Body of pancreas (tissue), 4 donors: ENCODE results near the gene ZNHIT6. TPM values are rescaled to one million over a fixed set of nuclear protein-coding genes. Genes with fewer than 3 reads are reported as not detected.

Experiments used
- ATAC-seq: fragments of 150-250 bp; one replicate; pipeline ENCODE4 v1.9.1; 2016
- DNase-seq, 4 donors: peaks; one replicate each; pipeline ENCODE4 v3.0.0-alpha.2; 2019
- H3K27ac ChIP-seq, 4 donors: fragments of 200-600 bp; sonication (generic); 1 replicate in 3 of 4; 2 replicates in 1 of 4; pipeline versions ENCODE4 v1.5.1 to v1.6.1; 2016 to 2019; ENCODE audit warnings: mild to moderate bottlenecking in 1 of 4, mixed read lengths in 1 of 4, moderate library complexity in 1 of 4
- H3K27me3 ChIP-seq, 2 donors: fragments of 200-600 bp; sonication (generic); one replicate each; pipeline ENCODE4 v1.6.0; 2016; ENCODE audit warnings: mild to moderate bottlenecking in 1 of 2
- H3K36me3 ChIP-seq, 2 donors: fragments of 200-600 bp; sonication (generic); replicated peaks in 1 of 2; 2 replicates each; pipeline ENCODE4 v1.5.1; 2016; ENCODE audit warnings: low read depth in 2 of 2; ENCODE audit not compliant: insufficient read depth in 1 of 2
- H3K4me1 ChIP-seq: fragments of 200-600 bp; sonication (generic); one replicate; pipeline ENCODE4 v1.6.0; 2016
- H3K4me3 ChIP-seq, 2 donors: fragments of 200-600 bp; sonication (generic); 1 replicate in 1 of 2; 2 replicates in 1 of 2; pipeline ENCODE4 v1.5.1; 2016 to 2019
- H3K9me3 ChIP-seq, 3 donors: fragments of 200-600 bp; sonication (generic); 1 replicate in 2 of 3; 2 replicates in 1 of 3; pipeline ENCODE4 v1.5.1; 2016
- CTCF ChIP-seq, 7 experiments: fragments of 450-650 bp in 4 of 7; fragments of 200-600 bp in 3 of 7; sonication (generic) in 3 of 7; IDR thresholded peaks; one replicate each; pipeline ENCODE4 v1.5.1; 2016 to 2019; ENCODE audit warnings: antibody characterized with exemption in 7 of 7
- POLR2A ChIP-seq, 3 donors: fragments of 450-650 bp; IDR thresholded peaks; one replicate each; pipeline ENCODE4 v1.6.1; 2016; ENCODE audit warnings: antibody characterized with exemption in 3 of 3, mild to moderate bottlenecking in 2 of 3
- WGBS, 2 donors: methylation state at CpG; one replicate each; pipeline ENCODE4 v1.1.5; 2017; 5-methylcytosine and 5-hydroxymethylcytosine counted together
- intact Hi-C: fragments of 100-400 bp; cut with DNase I; formaldehyde crosslinking; loops from one replicate; pipeline ENCODE4 v1.15.1; 2023
- total RNA-seq, 2 donors: library from RNA; depleted of rRNA; stranded (reverse); fragments of >200 nt; gene quantifications; one replicate each; pipeline ENCODE4 v1.1.0, GENCODE V29; 2016

The ZNHIT6 gene
- total RNA-seq, 2 donors from 2014 or later = 4.9 to 6.5 TPM

GRCh38 chr1:85638412-85638811 is 69.8 kb downstream of the ZNHIT6 start:
- intact Hi-C loops = no loop called here
- DNase-seq (no peak), ATAC-seq (no peak)
- H3K9me3 ChIP-seq = no peaks in the 10 kb centered on the region
- no peak overlapping the region for H3K27ac ChIP-seq
- H3K27me3 ChIP-seq = no peaks in the 10 kb centered on the region
- TF ChIP-seq POLR2A (IDR thresholded peaks at IDR 0.05) = no peak
- TF ChIP-seq CTCF (IDR thresholded peaks at IDR 0.05) = no peak
- no peaks in the 10 kb centered on the region for H3K36me3 ChIP-seq
- no peaks in the 10 kb centered on the region for H3K4me1 ChIP-seq
- WGBS, 2 donors = 57 to 80% methylated on average over 1 of the region's 1 CpG
- H3K4me3 ChIP-seq = no peak overlapping the region

- no peak overlapping the region for H3K4me3 ChIP-seq
- TF ChIP-seq CTCF (IDR thresholded peaks at IDR 0.05) (no peak), POLR2A (IDR thresholded peaks at IDR 0.05) (no peak)
- no peak overlapping the region for H3K27ac ChIP-seq
- 92 to 98% methylated on average over 2 of the region's 2 CpGs for WGBS, 2 donors
- H3K9me3 ChIP-seq = no peaks in the 10 kb centered on the region
- intact Hi-C loops = no loop called here
- no peaks in the 10 kb centered on the region for H3K27me3 ChIP-seq
- DNase-seq = no peak
- peaks cover 18% of the 10 kb centered on the region for H3K4me1 ChIP-seq
- no peak for ATAC-seq
- H3K36me3 ChIP-seq = no peaks in the 10 kb centered on the region
These were observed 77.7 kb downstream of the ZNHIT6 start for GRCh38 chr1:85630493-85630892.

- no peaks in the 10 kb centered on the region for H3K36me3 ChIP-seq
- peaks cover 18% of the 10 kb centered on the region for H3K4me1 ChIP-seq
- TF ChIP-seq CTCF (IDR thresholded peaks at IDR 0.05) (no peak), POLR2A (IDR thresholded peaks at IDR 0.05) (no peak)
- H3K27me3 ChIP-seq = no peaks in the 10 kb centered on the region
- 11 to 29% methylated on average over 2 of the region's 2 CpGs for WGBS, 2 donors
- H3K9me3 ChIP-seq = no peaks in the 10 kb centered on the region
- H3K4me3 ChIP-seq = no peak overlapping the region
- DNase-seq (no peak), ATAC-seq (peak; percentile 22)
- intact Hi-C loops = no loop called here
- H3K27ac ChIP-seq = peak overlapping the region in 1 of 4 donors; percentile 61
These were observed 78.7 kb downstream of the ZNHIT6 start for GRCh38 chr1:85629532-85629920.

GRCh38 chr1:85628791-85629531 is 79.3 kb downstream of the ZNHIT6 start:
- Histone ChIP-seq H3K4me3 (no peak overlapping the region), H3K27me3 (no peaks in the 10 kb centered on the region), H3K4me1 (peaks cover 18% of the 10 kb centered on the region), H3K36me3 (no peaks in the 10 kb centered on the region), H3K27ac (peak overlapping the region; percentile 3 to 61 (median 52)), H3K9me3 (no peaks in the 10 kb centered on the region)
- TF ChIP-seq CTCF (IDR thresholded peaks at IDR 0.05) = no peak
- TF ChIP-seq POLR2A (IDR thresholded peaks at IDR 0.05) = no peak
- peak; percentile 69 for ATAC-seq
- DNase-seq = peak; percentile 39 to 74 (median 62)
- WGBS, 2 donors = 55 to 57% methylated on average over 9 of the region's 9 CpGs
- intact Hi-C loops = no loop called here

- no peak for DNase-seq
- no peak for ATAC-seq
- no peaks in the 10 kb centered on the region for H3K27me3 ChIP-seq
- peaks cover 18% of the 10 kb centered on the region for H3K4me1 ChIP-seq
- no peaks in the 10 kb centered on the region for H3K36me3 ChIP-seq
- TF ChIP-seq POLR2A (IDR thresholded peaks at IDR 0.05) = no peak
- no peak for TF ChIP-seq CTCF (IDR thresholded peaks at IDR 0.05)
- H3K4me3 ChIP-seq = no peak overlapping the region
- no peaks in the 10 kb centered on the region for H3K9me3 ChIP-seq
- intact Hi-C loops = no loop called here
- H3K27ac ChIP-seq = no peak overlapping the region
These were observed 81.4 kb downstream of the ZNHIT6 start for GRCh38 chr1:85626818-85627217.
